ENCODE measurements around the gene KCNAB1.

KCNAB1 gene

DNA sequence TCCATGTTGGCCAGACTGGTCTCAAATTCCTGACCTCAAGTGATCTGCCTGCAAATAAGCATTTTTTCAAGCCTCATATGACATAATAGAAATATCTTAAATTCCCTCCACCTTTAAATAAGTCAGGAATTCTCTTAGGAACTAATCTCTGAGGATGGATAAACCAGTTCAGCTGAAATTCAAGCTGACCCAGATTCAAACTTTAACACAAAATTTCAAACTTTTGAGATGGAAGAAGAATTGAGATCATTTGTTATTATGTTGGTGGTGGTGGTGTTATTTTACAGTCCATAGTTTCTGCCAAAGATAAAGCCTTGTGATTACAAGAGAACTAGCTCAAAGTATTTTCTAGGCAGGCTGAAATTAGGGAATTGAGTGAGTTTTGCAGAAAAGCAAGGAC is 349.1 kb downstream of the KCNAB1 start:
- DNase-seq, result no peak

DNA sequence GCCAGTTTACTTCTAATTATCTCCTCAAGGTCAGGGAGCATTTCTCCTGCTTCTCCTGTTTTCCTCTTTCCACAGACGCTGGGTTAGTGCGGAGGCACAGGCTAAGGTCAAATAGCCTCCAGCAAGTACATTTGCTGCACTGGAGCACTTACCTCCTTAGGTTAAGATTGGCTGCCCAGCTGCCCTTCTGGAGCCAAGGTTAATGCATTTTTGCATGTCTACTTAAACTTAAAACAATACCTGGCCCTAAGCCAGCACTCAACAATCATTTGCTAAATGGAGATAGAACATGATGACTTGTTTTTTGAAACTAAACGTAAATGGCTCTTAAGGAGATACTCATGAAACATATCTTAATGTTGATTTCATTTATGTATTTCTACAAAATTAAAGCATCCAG is 351.1 kb downstream of the KCNAB1 start:
- peak; percentile 75 for DNase-seq

DNA sequence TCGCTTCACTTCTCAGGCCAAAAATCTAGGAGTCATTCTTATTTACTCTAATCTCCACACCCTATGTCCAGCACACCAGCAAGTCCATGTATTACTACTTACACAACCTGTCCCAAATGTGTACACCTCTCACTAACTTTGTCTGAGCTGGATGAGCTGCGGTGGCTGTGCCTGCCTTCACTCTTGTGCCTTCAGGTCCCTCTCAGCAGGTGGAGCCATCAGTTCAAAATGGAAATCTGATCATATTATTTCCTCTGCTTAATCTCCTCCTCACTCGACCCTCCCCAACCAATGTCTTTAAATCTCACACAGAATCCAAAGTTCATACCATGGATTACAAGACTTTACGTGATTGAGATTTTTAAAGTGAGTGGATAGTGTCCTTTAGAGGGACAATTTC is 351.8 kb downstream of the KCNAB1 start:
- DNase-seq, result peak; percentile 26

GRCh38 chr3:156472684-156473083 is 352.3 kb downstream of the KCNAB1 start:
- DNase-seq, result peak; percentile 45

DNA sequence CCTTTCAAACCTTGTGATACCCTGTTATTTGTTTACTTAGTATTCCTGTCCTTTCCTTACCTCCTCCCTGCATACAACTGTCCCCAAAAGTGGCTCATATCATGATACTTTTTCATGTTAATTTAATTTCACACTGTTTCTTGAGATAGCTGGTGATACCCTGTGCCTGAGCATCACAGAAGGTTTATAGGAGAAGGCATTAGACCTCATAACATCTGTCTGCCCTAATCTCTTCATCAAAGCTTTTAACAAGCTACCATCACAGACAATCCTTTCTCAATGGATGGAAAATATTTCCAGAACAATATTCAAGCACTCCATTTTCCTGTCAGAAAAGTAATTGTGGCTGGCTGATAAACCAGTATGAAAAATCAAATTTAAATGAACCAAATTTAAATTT is 353.0 kb downstream of the KCNAB1 start:
- no peak for DNase-seq

DNA sequence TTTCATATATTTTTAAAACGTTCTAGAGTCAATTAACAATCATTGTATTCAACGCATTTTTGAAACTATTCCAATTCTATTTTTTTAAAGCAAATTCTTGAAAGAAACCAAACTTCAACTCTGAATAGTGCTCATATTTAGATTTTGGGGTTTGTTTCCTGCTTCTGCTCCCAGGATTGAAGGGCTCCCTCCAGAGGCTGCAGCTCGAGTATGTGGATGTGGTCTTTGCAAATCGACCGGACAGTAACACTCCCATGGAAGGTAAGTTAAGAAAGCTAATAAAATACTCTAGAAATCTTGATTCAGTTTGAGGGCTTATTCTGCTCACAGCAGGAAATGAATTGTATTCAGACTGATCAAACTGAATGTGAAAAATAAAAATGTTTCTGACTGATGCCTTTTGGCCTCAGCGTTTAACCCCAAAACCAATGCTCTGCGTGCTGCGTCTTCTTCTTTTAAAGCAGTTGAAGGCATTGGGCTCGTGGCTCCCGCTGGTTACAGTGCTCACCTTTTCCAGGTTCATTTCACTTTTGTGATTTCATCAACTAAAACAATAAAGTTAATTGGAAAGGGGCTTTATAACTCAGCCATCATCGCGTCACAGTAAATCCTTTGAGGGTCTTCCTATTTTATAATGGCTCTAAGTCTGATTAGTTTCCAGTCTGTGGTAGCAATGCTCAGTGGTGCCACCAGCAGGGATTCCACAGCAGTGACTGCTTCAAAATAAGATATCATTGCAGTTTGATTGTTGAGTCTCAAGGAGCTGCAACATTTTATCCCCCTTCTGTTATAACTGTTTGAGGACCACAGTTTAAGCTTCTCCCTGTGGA is 354.4 kb downstream of the KCNAB1 start:
- DNase-seq, result no peak

DNA sequence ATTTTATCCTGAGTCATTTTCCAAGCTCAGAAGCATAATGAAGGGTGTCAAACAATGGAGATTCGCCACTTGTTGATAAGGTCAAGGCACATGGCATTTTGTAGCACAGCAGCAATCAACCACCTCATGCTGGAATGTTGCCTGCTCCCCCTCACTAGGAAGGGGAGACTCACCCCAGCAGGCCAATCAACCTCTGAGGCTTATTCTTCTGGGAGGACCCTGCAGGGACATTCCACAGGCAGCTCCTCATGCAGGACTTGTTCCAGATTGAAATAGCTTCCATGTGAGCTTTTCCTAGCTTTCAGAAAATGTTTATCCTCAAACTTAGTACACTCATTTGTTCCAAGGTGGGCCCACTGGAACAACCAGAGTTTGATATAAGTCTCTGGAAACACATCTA is 356.9 kb downstream of the KCNAB1 start:
- DNase-seq, result no peak

DNA sequence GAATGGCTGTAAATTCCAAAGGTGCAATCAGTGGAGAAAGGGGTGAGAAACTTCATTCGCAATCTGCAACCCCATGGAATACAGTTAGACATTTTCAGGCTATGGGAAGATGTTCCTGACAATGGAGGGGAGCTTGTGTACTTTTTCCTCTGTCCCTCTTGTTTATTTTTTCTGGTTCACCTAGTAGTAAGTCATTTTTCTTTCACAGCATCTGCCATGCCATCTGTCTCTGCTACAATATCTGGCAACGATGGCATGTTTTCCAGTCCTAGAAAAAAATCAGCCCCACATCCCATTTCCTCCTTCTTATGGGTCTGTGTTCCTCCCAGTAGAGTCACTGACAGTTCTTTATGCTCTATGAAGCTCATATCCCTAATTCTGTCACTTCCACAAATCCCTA is 358.5 kb downstream of the KCNAB1 start:
- no peak for DNase-seq

GRCh38 chr3:156479604-156480003 is 359.2 kb downstream of the KCNAB1 start:
- no peak for DNase-seq

GRCh38 chr3:156480949-156481348 is 360.6 kb downstream of the KCNAB1 start:
- no peak for DNase-seq

- no peak for DNase-seq
These were observed 362.6 kb downstream of the KCNAB1 start for GRCh38 chr3:156483002-156483401.

- DNase-seq, result no peak
These were observed 363.0 kb downstream of the KCNAB1 start for GRCh38 chr3:156483426-156483825.

- no peak for DNase-seq
These were observed 363.8 kb downstream of the KCNAB1 start for GRCh38 chr3:156483961-156484787.

DNA sequence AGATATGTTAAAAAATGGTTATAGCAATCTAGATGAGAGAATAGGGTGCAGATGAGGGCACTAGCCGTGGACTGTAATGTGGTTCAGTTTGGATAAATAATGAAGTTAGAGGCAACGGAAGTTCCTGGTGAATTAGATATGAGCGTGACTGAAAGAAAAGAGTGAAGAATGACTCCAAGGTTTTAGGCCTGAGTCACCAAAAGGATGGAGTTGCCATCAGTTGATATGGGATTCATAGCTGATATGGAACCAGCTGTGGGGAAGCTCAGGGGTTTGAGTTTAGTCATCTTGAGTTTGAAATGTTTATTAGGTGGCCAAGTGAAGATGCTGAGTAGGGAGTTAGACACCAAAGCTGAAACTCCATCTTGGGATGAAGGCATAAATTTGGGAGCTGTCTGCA is 368.4 kb downstream of the KCNAB1 start:
- no peak for DNase-seq

DNA sequence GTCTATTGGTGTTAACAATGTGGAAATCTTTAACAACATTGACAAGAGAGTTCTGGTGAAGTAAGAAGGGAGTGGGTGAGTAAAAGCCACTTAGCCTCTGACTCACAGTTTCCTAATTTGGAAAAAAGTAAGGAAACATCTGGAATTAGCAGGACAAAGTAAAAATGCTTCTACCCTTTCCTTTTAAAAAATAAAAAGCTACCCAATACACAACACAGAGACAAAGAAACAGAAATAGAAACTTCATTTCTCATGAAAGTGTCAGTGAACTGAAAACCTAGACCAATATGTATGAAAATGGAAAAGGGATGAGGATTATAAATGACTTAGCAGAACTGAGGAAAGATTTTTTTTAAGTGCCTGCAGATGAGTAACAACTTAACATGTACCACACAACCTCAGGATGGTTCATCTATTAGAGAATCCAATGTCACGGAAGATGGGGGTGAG is 369.1 kb downstream of the KCNAB1 start:
- no peak for DNase-seq

DNA sequence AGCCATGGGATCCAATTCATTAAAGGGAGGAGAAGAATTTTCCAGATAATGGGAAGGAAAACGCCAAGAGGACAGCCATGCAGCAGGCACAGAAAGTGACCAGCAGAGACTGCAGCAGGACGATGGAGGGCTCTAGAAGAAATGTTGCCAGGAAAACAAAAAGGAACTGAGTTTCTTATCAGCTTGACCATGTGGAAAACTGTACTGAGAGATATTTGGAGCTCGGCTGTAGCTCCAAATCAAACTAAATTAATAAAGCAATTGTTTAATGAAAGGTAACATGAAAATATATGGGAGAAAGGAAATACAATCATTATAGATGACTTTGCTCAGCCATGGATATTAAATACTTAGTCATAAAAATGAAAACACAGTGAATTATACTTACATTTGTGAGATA is 370.8 kb downstream of the KCNAB1 start:
- DNase-seq, result no peak

GRCh38 chr3:156492801-156493261 is 372.5 kb downstream of the KCNAB1 start:
- DNase-seq, result no peak

DNA sequence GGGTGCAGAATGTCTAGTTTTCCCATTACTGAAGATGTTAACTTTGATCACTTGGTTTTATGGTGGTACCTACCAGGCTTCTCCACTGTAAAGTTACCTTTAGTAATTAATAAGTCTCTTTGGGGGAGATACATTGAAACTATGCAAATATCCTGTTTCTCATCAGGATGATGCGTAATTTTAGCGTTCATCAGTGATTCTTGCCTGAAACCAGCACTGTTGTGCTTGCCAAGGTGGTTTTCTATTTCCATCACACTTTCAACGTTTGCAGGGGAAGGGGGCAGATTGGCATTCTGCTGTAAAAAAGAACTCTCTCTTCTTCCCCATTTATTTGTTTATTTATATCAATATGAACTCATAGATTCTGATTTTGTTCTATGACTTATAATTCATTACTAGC is 373.5 kb downstream of the KCNAB1 start:
- DNase-seq, result no peak

GRCh38 chr3:156495816-156496215 is 375.4 kb downstream of the KCNAB1 start:
- no peak for DNase-seq

DNA sequence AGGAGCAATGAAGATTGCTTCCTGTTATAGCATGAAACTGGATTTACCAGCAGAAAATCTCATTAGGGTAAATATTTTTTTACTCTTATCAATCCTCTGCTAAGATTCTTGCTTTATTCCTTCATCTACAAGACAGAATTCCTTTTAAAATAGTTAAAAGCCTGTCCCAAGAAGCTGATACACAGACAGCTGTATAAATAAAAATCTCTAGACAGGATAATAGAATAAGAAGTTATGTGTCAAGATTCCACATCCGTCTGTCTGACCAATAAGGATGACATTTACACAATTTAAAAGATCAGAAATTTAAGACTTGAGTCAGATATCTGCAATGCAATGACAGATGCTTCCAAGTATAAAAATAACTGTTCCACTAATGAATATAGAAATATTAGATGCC is 376.9 kb downstream of the KCNAB1 start:
- no peak for DNase-seq

GRCh38 chr3:156498307-156498706 is 377.9 kb downstream of the KCNAB1 start:
- DNase-seq, result no peak

GRCh38 chr3:156507285-156507684 is 386.9 kb downstream of the KCNAB1 start:
- DNase-seq, result no peak

GRCh38 chr3:156509189-156510174 is 389.1 kb downstream of the KCNAB1 start:
- DNase-seq, result peak; percentile 24

All from DMS79 (cell line).